CD4-positive, alpha-beta T cell treated with Interleukin-2 at 100 ng/mL for 4 hours (primary cell): ENCODE results near the gene TCFL5.

ENCODE experiments used
- DNase-seq: peaks from one replicate; pipeline ENCODE4 v3.0.0-alpha.2; 2020; ENCODE audit warnings: low spot score

The TCFL5 gene

DNA sequence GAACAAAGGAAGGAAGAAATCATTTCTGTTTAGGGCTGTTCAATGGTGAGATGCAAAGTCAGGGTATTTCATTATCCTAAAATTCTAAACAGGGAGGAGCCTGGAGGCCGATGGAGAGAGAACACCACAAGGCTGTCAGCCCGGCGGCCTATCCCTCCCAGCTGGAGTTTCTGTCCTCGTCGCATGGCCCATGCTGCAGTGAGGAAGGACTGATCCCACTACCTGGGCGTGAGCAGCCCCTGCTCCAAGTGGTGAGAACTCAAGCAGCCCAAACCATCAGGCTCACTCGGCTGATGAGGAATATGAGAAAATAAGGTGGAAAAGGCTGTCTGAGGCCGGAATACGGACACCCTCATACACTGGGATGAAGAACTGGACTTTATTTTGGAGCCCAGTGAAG is 33.9 kb upstream of the TCFL5 start:
- no peak for DNase-seq

- DNase-seq: no peak
Observed at GRCh38 chr20:62894261-62894660, 32.6 kb upstream of the TCFL5 start.

DNA sequence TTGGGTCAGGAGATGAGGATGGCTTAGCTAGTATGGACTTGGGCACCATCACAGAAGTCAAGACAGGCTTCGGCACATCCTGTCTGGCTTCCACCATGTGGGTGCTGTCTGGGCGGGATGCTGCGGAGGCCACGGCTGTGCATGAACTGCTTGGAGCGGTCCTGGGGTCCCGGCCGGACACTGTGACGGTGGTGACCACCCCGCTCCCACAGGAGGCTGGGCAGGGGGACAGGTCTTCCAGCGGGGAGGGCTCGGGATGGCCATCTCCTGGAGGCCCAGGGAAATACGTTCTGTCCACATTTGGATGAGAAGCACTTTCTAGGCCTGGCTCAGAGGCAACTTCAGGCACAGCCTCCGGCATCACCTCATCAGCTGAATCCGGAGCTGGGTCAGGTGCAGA is 32.1 kb upstream of the TCFL5 start:
- DNase-seq: no peak

GRCh38 chr20:62892348-62893304 is 31.0 kb upstream of the TCFL5 start:
- no peak for DNase-seq

DNA sequence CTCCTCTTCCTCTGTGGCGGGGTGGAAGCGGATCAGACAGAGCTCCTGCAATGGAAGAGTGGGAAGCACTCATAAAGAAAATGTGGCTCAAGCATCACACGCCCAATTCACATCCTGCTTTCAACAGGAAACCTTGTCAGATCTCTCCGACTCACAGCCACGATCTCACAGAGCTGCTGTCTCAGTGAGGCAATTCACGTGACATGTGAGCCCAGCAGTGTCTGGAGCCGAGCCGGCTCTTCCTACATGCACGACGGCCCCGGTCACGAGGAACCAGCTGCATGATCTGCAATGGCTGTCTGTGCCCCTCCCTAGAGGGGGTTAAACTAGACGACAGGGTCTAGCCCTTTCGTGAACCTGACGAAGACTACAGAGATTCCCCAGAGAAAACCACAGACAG is 29.5 kb upstream of the TCFL5 start:
- DNase-seq: peak; percentile 38

DNA sequence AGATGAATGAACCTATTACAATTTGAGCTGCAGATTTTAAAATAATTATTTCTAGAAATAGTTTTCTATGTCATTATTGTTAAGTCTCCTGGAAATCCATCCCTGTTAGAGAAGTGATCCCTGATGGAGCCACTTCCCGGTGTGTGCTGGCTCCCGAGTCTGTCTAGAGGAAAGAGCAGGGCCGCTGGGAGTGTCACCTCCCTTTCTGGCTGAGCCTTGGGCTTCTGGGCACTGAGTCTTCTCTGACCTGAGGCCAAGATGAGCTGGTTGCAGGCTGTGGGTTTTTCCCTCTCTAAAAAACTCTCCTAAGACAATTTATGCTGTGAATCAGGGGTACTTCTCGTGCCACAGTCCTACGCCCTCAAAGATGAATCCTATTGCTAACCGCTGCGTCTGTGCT is 28.8 kb upstream of the TCFL5 start:
- no peak for DNase-seq

DNA sequence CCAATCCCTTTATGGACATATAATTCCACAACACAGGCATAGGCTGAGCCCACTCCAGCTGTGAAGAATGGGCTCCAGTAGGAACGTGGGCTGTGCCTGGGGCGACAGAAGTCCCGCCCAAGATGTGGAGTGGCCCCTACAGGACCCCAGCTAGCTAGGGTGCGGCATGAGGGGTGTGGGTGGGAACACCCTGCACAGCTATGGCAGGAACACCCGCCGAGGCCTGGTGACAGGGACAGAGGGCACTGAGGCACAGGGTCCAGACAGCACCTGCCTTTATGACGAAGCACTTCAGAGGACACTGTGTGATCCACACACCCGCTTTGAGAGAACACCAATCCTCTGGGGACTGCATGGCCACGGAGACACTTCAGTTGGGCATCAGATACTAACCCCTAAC is 28.2 kb upstream of the TCFL5 start:
- DNase-seq: no peak

DNA sequence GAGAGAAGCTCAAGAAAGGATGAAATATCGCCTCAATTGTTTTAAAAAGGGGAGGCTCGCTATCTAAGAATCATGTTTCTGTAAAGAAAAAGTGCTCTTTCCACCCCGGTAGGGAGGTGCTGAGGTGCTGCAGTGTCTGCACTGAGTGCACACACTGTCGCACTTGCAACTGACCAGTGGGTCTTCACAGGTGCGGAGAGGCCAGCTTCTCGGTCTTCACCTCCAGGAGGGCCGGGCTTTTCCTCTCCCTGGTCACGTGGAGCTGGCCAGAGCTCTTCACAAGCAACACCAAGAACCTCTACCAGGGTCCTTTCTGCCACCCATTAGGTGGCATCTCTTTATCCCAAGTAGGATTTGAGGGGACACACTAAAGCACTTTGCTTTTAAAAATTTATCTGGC is 27.8 kb upstream of the TCFL5 start:
- DNase-seq: no peak

DNA sequence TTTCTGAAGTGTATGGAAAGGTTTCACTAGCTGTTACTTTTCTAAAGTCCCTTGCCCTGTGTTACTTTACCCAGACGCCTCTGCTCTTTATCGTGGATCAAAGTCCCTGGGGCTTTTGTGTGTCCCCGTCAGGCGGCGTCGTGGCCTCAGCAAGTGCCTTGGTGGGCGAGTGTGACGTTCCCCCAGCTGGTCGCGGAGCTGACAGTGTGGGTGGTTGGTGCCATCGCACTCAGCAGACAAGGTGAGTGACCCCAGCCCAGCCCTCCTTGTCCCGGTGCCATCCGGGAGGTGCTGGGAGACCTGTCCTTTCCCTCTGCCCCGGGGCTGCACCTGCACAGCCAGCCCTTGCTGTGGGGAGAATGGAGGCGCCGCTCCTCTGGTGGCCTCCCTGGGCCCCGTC is 27.3 kb upstream of the TCFL5 start:
- no peak for DNase-seq

GRCh38 chr20:62888406-62888805 is 26.8 kb upstream of the TCFL5 start:
- DNase-seq: no peak

DNA sequence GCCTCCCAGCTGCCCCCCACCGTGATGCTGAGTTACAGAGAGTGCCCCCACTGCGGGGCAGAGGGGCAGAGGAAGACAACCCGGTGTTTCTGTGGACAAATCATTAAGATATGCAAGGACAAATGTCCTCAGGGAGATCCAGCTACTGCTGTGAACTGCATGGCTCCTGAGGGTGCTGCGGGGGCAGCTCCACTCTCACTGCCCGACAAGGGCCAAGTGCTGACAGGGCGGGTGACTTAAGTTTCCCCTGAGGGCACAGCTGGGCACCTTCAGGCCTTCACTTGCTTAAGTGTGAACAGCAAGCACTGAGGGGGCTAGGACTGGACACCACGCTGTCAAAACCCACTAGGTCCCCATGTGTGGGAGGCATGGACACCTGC is 26.2 kb upstream of the TCFL5 start:
- no peak for DNase-seq

GRCh38 chr20:62887152-62887859 is 25.7 kb upstream of the TCFL5 start:
- peak; percentile 40 for DNase-seq

DNA sequence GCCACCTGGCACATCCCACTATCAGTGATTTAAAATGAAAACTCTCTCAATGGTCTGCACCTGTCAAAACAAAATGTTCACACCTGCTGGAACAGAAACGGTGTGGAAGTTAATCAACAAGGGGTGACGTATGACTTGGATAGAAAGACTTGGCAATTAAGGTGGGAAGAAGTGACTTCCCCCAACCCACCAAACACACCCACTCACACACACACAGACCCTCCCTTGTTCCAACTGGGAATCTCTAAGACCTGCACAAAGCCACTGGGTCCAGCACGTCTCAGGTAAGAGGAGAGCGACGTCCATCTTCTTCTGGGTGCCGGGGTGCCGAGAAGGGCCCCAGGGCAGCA is 25.1 kb upstream of the TCFL5 start:
- no peak for DNase-seq

DNA sequence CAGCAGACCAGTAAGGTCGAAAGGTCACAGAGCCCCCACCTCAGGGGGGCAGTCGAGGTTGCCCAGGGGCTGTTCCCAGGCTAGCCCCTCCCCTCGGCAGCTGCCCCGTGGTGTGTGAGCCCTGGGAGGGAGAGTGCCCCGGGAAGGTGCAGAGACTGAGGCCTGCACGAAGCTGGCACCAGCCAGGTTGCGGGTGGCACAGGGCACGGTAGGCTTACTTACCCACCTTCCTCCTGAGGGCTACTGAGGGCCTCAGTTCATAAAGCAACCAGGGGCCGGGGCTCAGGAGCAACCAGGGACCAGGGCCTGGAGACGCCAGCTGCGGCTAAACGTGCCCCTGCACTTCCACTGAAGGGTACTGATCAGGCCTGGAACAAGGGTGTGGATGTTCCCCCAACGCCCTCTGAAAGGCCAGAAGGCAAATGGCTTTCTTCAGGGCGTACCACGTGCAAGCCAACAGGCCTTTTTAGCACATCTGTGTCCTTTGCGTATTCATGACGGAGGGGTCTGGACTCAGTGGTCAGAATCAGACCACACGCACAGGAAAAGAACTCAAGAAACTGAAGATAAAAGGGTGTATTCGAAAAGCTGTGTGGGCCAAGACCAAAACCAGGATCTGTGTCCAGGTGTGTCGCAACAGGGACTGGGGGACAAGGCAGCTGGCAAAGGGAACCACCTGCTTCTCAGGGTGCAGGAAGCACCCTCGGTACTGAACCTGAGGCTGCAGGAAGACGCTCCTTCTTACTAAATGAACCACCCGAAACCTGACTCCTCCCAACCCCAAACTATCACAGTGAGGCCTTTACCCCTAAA is 24.5 kb upstream of the TCFL5 start:
- DNase-seq: no peak

GRCh38 chr20:62885046-62885895 is 23.6 kb upstream of the TCFL5 start:
- no peak for DNase-seq

GRCh38 chr20:62884556-62884955 is 22.9 kb upstream of the TCFL5 start:
- DNase-seq: no peak

- no peak for DNase-seq
Observed at GRCh38 chr20:62882426-62882825, 20.8 kb upstream of the TCFL5 start.

- no peak for DNase-seq
Observed at GRCh38 chr20:62881662-62882395, 20.2 kb upstream of the TCFL5 start.

- DNase-seq: no peak
Observed at GRCh38 chr20:62880935-62881661, 19.5 kb upstream of the TCFL5 start.
